HG03354 (cell line): Measurements from ENCODE around the gene LEMD2.

ENCODE experiments used
- ATAC-seq: cut with Tn5 transposase; IDR thresholded peaks from one replicate; pipeline ENCODE4 v1.9.1; 2021; ENCODE audit warnings: mild to moderate bottlenecking; ENCODE audit not compliant: unreplicated experiment, poor library complexity, severe bottlenecking

LEMD2 gene

DNA sequence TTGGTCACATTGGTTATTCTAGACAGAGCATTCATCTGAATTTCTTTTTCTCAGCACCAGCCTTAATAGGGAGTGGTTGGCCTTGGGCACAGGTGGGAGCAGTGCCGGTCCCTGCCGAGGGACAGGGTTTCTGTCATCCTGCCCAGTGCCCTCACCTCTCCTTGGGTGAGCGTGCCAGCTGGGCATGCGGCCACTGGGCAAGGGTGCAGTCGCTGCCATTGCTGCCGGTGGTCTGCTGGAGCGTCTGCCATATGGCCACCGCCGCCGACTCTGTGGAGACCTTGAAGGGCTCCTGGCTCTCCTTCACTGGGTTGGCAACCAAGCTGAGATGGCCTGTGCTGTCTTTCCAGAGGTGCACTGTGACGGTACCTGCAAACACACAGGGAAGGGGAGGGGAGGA lies 61.0 kb downstream of the LEMD2 start:
- ATAC-seq, result no peak

DNA sequence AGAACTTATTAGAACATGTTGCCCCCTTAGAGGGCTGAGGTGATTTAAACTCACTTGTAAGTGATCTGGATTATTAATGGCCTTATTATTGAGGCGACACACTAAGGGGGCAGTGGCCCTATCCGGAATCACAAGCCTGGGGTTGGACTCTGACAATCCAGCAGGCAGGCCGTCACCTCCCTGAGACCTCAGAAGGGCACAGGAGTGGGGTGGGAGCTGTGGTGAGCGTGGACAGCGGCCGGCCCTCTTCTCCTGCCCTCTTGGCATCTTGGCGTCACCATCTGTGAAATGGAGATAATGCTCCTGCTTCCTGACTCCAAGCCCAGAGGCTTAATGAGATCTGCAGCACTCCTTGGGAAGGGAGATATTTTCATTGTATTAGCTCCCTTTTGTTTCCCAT lies 61.8 kb downstream of the LEMD2 start:
- ATAC-seq, result no peak

- no peak for ATAC-seq
Measured at GRCh38 chr6:33726696-33727095, 62.2 kb downstream of the LEMD2 start.

- ATAC-seq, result no peak
Measured at GRCh38 chr6:33725891-33726673, 62.8 kb downstream of the LEMD2 start.

DNA sequence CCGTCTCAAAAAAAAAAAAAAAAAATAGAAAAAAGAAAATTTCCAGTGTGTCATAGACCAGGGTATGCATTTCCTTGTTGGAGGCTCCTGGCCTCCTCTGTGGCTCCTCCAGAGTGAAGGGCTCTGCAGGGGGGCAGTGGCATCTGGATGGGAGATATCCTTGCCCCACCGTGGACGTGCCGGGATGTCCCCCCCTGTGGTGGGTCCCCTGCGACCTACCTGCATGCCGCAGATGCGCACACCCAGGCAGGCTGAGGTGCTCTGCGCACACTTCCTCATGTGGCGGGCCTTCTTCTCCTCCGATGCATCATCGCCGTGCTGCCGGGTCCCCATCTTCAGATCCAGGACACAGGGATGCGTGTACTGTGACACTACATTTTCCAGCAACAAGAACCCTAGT lies 63.7 kb downstream of the LEMD2 start:
- ATAC-seq, result no peak

- no peak for ATAC-seq
Measured at GRCh38 chr6:33724102-33725023, 64.6 kb downstream of the LEMD2 start.

DNA sequence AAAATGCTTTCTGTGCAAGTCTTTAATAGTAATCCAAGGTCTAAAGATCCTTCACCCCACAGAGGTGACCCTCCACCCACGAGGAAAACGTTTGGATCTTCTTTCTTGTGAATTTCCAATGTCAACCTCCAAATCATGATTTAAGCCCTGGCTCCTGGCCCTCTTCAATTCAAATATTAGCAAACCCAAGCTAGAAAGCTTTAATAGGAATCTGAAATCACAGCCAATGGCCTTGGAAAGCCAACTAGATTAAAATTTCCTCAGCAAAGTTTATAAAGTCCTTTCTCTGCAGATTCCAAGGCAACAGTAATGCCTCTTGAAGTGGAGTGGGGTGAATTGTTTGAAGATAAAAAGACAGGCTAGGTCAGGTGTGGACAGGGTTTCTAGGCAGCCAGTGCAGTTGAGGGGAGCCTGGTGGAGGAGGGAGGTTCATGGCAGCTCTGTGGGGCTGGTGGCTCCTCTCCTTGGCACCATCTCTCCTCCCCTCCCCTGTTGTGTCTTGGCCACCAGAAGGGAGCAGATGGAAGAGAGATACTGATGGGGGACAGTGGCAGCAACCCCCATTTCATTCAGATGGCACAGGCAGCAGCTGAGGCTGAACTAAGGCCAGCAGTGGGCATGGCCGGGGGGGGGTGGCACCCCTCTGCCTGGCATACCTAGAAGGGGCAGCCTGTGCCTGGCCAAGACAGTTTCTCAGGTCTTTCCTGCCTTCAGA lies 65.4 kb downstream of the LEMD2 start:
- ATAC-seq, result no peak

DNA sequence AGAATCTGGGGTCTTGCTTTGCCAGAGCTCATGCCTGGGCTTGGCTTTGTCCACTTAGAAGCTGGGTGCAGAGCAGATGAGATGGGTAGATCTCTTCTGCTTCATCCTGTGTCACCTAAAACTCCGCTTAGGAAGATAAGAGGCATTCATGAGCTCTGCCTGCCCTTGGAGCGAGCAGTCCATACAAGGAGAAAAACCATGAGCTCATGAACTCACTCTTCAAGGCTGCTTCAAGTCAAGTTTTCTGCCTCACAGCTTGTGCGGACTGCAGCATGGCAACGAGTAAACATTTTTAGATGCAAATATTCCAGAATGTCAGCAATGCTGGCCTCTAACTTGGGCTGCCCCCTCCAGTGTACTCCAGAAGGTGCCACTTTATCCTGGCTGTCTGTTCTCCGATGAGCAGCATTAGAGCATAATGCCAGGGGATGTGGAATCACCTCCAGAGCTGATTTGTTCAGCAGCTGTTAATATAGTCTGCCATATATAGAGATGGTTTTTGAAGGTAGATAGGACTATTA lies 66.8 kb downstream of the LEMD2 start:
- no peak for ATAC-seq

- no peak for ATAC-seq
Measured at GRCh38 chr6:33721508-33721907, 67.4 kb downstream of the LEMD2 start.
